ENCODE measurements around the gene SPOUT1.
A peak's percentile ranks its signal among the peaks of the same experiment; 100 is the strongest.

The SPOUT1 gene

GRCh38 chr9:128835246-128836210, 5.9 kb upstream of the SPOUT1 start:
- FAIRE-seq: no peak

GRCh38 chr9:128833696-128834095, 4.1 kb upstream of the SPOUT1 start:
- FAIRE-seq: no peak

GRCh38 chr9:128828719-128829452, 708 bp downstream of the SPOUT1 start:
- no peak for FAIRE-seq

GRCh38 chr9:128828267-128828666, 1.3 kb downstream of the SPOUT1 start:
- no peak for FAIRE-seq

GRCh38 chr9:128825923-128826700, 3.5 kb downstream of the SPOUT1 start:
- FAIRE-seq: no peak

GRCh38 chr9:128824911-128825310, 4.7 kb downstream of the SPOUT1 start:
- no peak for FAIRE-seq

GRCh38 chr9:128823903-128824406, 5.6 kb downstream of the SPOUT1 start:
- no peak for FAIRE-seq

- no peak for FAIRE-seq
These were observed 6.2 kb downstream of the SPOUT1 start for GRCh38 chr9:128823362-128823902.

- no peak for FAIRE-seq
These were observed 7.1 kb downstream of the SPOUT1 start for GRCh38 chr9:128822407-128823042.

- no peak for FAIRE-seq
These were observed 7.8 kb downstream of the SPOUT1 start for GRCh38 chr9:128821584-128822406.

- FAIRE-seq: no peak
These were observed 8.7 kb downstream of the SPOUT1 start for GRCh38 chr9:128820665-128821583.

GRCh38 chr9:128819716-128820664, 9.6 kb downstream of the SPOUT1 start:
- no peak for FAIRE-seq

- FAIRE-seq: no peak
These were observed 10.5 kb downstream of the SPOUT1 start for GRCh38 chr9:128818839-128819715.

- FAIRE-seq: peak; percentile 60
These were observed 11.3 kb downstream of the SPOUT1 start, which contains the start of gene ENDOG for GRCh38 chr9:128818099-128818838. TSS of gene ENDOG (plus strand) at chr9:128818500. CDS start at chr9:128818685, 185 bp downstream.

- no peak for FAIRE-seq
These were observed 18.7 kb downstream of the SPOUT1 start for GRCh38 chr9:128810873-128811272.

GRCh38 chr9:128809831-128810230, 19.8 kb downstream of the SPOUT1 start:
- FAIRE-seq: no peak
